Stimulated activated CD8-positive, alpha-beta memory T cell treated with anti-CD3 and anti-CD28 coated beads, Interleukin-7, amount 100 ng/mL, for 1 hour (primary cell): ENCODE data around the gene TELO2.
"Not testable (repeated sequence)": the region's sequence is repeated elsewhere in the genome, so short reads cannot be mapped to it uniquely, and the experiment has no call there.

Source experiments
- DNase-seq, 2 donors: peaks; one replicate each; pipeline ENCODE4 v3.0.0-alpha.2; 2020; ENCODE audit warnings: low read depth in 2 of 2

TELO2 gene

GRCh38 chr16:1475552-1476114 lies 17.5 kb upstream of the TELO2 start:
- DNase-seq = no peak

GRCh38 chr16:1477033-1477432 lies 16.1 kb upstream of the TELO2 start:
- DNase-seq = no peak

GRCh38 chr16:1478937-1479336 lies 14.2 kb upstream of the TELO2 start:
- DNase-seq = not testable (repeated sequence)

GRCh38 chr16:1481906-1482835 lies 11.0 kb upstream of the TELO2 start:
- DNase-seq = no peak

- DNase-seq = no peak
These were observed 7.2 kb upstream of the TELO2 start for GRCh38 chr16:1485847-1486496.

- no peak for DNase-seq
These were observed 6.4 kb upstream of the TELO2 start for GRCh38 chr16:1486551-1487390.

GRCh38 chr16:1487395-1488053 lies 5.6 kb upstream of the TELO2 start:
- DNase-seq = no peak

- DNase-seq = no peak
These were observed 5.0 kb upstream of the TELO2 start for GRCh38 chr16:1488054-1488601.

- DNase-seq = no peak
These were observed 4.5 kb upstream of the TELO2 start, which contains the start of gene PTX4 for GRCh38 chr16:1488619-1489018. PTX4 (minus strand) TSS chr16:1488944; CDS start chr16:1488909, 35 bp downstream.

- DNase-seq = no peak
These were observed 4.1 kb upstream of the TELO2 start for GRCh38 chr16:1489077-1489476.

- DNase-seq = no peak
These were observed 1.8 kb upstream of the TELO2 start for GRCh38 chr16:1491327-1491726.

- no peak for DNase-seq
These were observed 858 bp upstream of the TELO2 start for GRCh38 chr16:1492082-1492922.

GRCh38 chr16:1493746-1494094 lies 560 bp downstream of the TELO2 start:
- DNase-seq = no peak

- DNase-seq = no peak
These were observed 1.0 kb downstream of the TELO2 start for GRCh38 chr16:1494129-1494640.

- no peak for DNase-seq
These were observed 1.6 kb downstream of the TELO2 start for GRCh38 chr16:1494711-1495110.

- DNase-seq = no peak
These were observed 2.2 kb downstream of the TELO2 start for GRCh38 chr16:1495211-1495888.

GRCh38 chr16:1495889-1496262 lies 2.7 kb downstream of the TELO2 start:
- no peak for DNase-seq

- no peak for DNase-seq
These were observed 3.3 kb downstream of the TELO2 start for GRCh38 chr16:1496464-1496863.

- DNase-seq = no peak
These were observed 3.9 kb downstream of the TELO2 start for GRCh38 chr16:1497014-1497598.
